Transverse colon (tissue), 4 donors: Measurements from ENCODE around the gene PPP1CA.

Source experiments
- CTCF ChIP-seq, 5 experiments: fragments of 200-600 bp in 3 of 5; fragments of 450-650 bp in 2 of 5; sonication (generic) in 3 of 5; IDR thresholded peaks; 1 replicate in 2 of 5; 2 replicates in 3 of 5; pipeline ENCODE4 v1.5.1; 2016 to 2017; ENCODE audit warnings: antibody characterized with exemption in 5 of 5, inconsistent platforms in 3 of 5, mild to moderate bottlenecking in 2 of 5, moderate library complexity in 1 of 5
- POLR2A ChIP-seq: fragments of 450-650 bp; IDR thresholded peaks from one replicate; pipeline ENCODE4 v1.6.1; 2016; ENCODE audit warnings: antibody characterized with exemption, mild to moderate bottlenecking, moderate library complexity
- POLR2AphosphoS5 ChIP-seq, 3 donors: sonication (generic); formaldehyde crosslinking; IDR thresholded peaks; one replicate each; pipeline ENCODE4 v1.6.1; 2016; ENCODE audit warnings: antibody characterized with exemption in 3 of 3

- TF ChIP-seq CTCF (IDR thresholded peaks at IDR 0.05): peak; percentile 96 to 98 (median 96)
- no peak for TF ChIP-seq POLR2A
- TF ChIP-seq POLR2AphosphoS5 (IDR thresholded peaks at IDR 0.05): no peak
These were observed 19.2 kb downstream of the PPP1CA start for GRCh38 chr11:67382276-67383136.
